ENCODE data around the gene WSCD2.

DNA sequence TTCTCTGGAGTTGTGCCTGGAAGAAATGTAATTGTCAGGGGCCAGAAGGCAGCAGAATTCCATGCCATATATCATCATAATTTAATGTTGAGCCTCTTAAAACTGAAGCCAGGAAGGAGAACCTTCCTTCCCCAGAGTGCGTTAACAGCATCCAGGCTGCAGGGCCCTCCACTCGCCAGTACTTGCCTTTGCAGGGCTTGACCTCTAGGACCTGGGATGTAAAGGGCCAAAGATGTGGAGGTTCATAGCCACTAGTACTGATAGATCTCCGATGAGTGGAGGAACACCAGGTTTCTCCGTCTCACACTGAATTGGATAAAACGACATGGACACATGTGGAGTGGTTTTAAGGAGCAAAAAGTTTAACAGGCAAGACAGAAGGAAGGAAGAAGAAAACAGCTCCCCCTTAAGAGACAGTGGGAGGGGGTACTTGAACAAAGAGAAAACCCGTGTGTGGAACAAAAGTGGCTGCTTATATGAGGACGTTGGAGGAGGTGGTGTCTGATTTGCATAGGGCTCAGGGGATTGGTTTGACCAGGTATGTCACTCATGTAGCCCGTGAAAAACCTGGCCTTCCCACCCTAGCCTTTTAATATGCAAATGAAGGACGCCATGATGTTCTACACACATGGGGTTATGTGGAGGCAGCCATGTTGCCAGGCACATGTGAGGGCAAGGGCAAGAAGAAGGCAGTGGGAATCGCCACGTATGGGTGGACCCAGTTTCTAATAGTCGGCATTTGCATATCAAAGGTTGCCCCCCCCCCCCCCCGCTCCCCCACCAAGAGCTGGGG lies 38.8 kb upstream of the WSCD2 start:
- TF ChIP-seq, protein P1, sequence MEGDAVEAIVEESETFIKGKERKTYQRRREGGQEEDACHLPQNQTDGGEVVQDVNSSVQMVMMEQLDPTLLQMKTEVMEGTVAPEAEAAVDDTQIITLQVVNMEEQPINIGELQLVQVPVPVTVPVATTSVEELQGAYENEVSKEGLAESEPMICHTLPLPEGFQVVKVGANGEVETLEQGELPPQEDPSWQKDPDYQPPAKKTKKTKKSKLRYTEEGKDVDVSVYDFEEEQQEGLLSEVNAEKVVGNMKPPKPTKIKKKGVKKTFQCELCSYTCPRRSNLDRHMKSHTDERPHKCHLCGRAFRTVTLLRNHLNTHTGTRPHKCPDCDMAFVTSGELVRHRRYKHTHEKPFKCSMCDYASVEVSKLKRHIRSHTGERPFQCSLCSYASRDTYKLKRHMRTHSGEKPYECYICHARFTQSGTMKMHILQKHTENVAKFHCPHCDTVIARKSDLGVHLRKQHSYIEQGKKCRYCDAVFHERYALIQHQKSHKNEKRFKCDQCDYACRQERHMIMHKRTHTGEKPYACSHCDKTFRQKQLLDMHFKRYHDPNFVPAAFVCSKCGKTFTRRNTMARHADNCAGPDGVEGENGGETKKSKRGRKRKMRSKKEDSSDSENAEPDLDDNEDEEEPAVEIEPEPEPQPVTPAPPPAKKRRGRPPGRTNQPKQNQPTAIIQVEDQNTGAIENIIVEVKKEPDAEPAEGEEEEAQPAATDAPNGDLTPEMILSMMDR (IDR thresholded peaks at IDR 0.05) = no peak
- no peak for TF ChIP-seq POLR2A (IDR thresholded peaks at IDR 0.05)
- TF ChIP-seq POLR2AphosphoS5 (IDR thresholded peaks at IDR 0.05) = no peak
- no peak for TF ChIP-seq EP300 (IDR thresholded peaks at IDR 0.05)
